ENCODE results near the gene FAM117B.

Gene FAM117B

GRCh38 chr2:202808754-202809153 lies 174.0 kb downstream of the FAM117B start:
- no peak for DNase-seq (ENCODE audit: low read depth in 3 of 3)

GRCh38 chr2:202813387-202813786 lies 178.6 kb downstream of the FAM117B start:
- DNase-seq (ENCODE audit: low read depth in 3 of 3), result no peak

GRCh38 chr2:202814226-202814625 lies 179.5 kb downstream of the FAM117B start:
- no peak for DNase-seq (ENCODE audit: low read depth in 3 of 3)

- DNase-seq (ENCODE audit: low read depth in 3 of 3), result no peak
Measured at GRCh38 chr2:202815548-202816360, 181.0 kb downstream of the FAM117B start.

- no peak for DNase-seq (ENCODE audit: low read depth in 3 of 3)
Measured at GRCh38 chr2:202817771-202818170, 183.0 kb downstream of the FAM117B start.

GRCh38 chr2:202818321-202818720 lies 183.6 kb downstream of the FAM117B start:
- no peak for DNase-seq (ENCODE audit: low read depth in 3 of 3)
